Smooth muscle cell (in vitro differentiated cells): Measurements from ENCODE around the gene ARHGEF17. TPM values are rescaled to one million over a fixed set of nuclear protein-coding genes. Genes with fewer than 3 reads are reported as not detected.
A peak's percentile ranks its signal among the peaks of the same experiment; 100 is the strongest.

Experiments
- DNase-seq: peaks from one replicate; lab custom pipeline; 2025; ENCODE audit not compliant: unreplicated experiment; lab: John Stamatoyannopoulos, UW
- H2AFZ ChIP-seq: fragments of 200-600 bp; sonication (generic); 2 replicates; pipeline ENCODE4 v1.6.0; 2016; ENCODE audit warnings: antibody characterized with exemption, low read depth, mild to moderate bottlenecking
- H3F3A ChIP-seq: fragments of 200-600 bp; sonication (generic); 2 replicates; pipeline ENCODE4 v1.6.0; 2017; ENCODE audit warnings: antibody characterized with exemption, low read depth
- H3K27ac ChIP-seq: fragments of 200-600 bp; sonication (generic); 2 replicates; pipeline ENCODE4 v1.5.1; 2016; ENCODE audit warnings: low read depth, mild to moderate bottlenecking
- H3K27me3 ChIP-seq: fragments of 200-600 bp; sonication (generic); 2 replicates; pipeline ENCODE4 v1.6.1; 2016; ENCODE audit warnings: low read depth, mild to moderate bottlenecking
- H3K36me3 ChIP-seq: fragments of 200-600 bp; sonication (generic); 2 replicates; pipeline ENCODE4 v1.5.1; 2016; ENCODE audit warnings: low read depth
- H3K4me1 ChIP-seq: fragments of 200-600 bp; sonication (generic); 2 replicates; pipeline ENCODE4 v1.5.1; 2016; ENCODE audit warnings: low read depth
- H3K4me2 ChIP-seq: fragments of 200-600 bp; sonication (generic); 2 replicates; pipeline ENCODE4 v1.6.0; 2016; ENCODE audit warnings: mild to moderate bottlenecking
- H3K4me3 ChIP-seq: fragments of 200-600 bp; sonication (generic); 2 replicates; pipeline ENCODE4 v1.5.1; 2016; ENCODE audit warnings: mild to moderate bottlenecking
- H3K79me2 ChIP-seq: fragments of 200-600 bp; sonication (generic); 2 replicates; pipeline ENCODE4 v1.6.0; 2016; ENCODE audit warnings: low read depth, mild to moderate bottlenecking
- H3K9ac ChIP-seq: fragments of 200-600 bp; sonication (generic); 2 replicates; pipeline ENCODE4 v1.6.0; 2016; ENCODE audit warnings: low read depth
- H3K9me3 ChIP-seq: fragments of 200-600 bp; sonication (generic); replicated peaks from 2 replicates; pipeline ENCODE4 v1.5.1; 2016; ENCODE audit warnings: low read depth
- H4K20me1 ChIP-seq: fragments of 200-600 bp; sonication (generic); 2 replicates; pipeline ENCODE4 v1.6.0; 2016; ENCODE audit warnings: low read depth
- CTCF ChIP-seq: fragments of 200-600 bp; sonication (generic); IDR thresholded peaks from 2 replicates; pipeline ENCODE4 v1.5.1; 2017; ENCODE audit warnings: borderline replicate concordance, mild to moderate bottlenecking, antibody characterized with exemption; ENCODE audit not compliant: insufficient read depth, poor library complexity, severe bottlenecking
- WGBS: methylation state at CpG from one replicate; pipeline ENCODE4 v1.1.7; 2016; ENCODE audit warnings: low lambda C conversion rate; 5-methylcytosine and 5-hydroxymethylcytosine counted together
- polyA plus RNA-seq: library from polyadenylated mRNA; unstranded; fragments of >200 nt; fragmentation: Nextera tagmentation; extraction: Ambion mirVana; gene quantifications from 2 replicates; pipeline ENCODE4 v1.2.1, GENCODE V29; 2016
- total RNA-seq: library from RNA; depleted of rRNA; stranded (reverse); fragments of >200 nt; gene quantifications from 2 replicates; pipeline ENCODE4 v1.2.3, GENCODE V29; 2014

ARHGEF17 gene
- total and polyA plus RNA-seq, 2 experiments from 2014 or later: 18.0 to 27.8 TPM

DNA sequence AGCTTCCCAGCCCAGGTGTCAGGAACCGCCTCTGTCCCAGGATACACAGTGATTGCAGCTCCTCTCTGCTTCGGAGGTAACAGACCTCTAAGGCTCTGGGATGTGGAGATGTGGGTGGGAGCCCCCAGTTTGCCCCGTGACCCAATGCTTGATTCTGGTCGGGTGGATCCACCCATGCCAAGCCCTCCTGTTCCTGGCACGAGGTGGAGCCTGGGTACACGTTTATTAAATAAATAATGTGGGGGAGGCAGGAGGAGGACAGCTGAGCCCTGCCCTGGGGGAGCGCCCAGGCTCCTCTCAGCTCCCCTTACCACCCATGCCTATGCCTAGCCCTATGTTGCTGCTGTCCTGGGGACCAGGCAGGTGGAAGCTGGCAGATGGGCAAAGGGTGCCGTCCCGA, 16.0 kb downstream of the ARHGEF17 start:
- WGBS: 82% methylated on average over 9 of the region's 9 CpGs
- DNase-seq: no peak
- no peaks in the 10 kb centered on the region for H3K9me3 ChIP-seq
- peak overlapping the region; percentile 83 for H3K27ac ChIP-seq
- peaks cover 28% of the 10 kb centered on the region for H3F3A ChIP-seq
- no peaks in the 10 kb centered on the region for H3K36me3 ChIP-seq
- no peak overlapping the region for H2AFZ ChIP-seq
- TF ChIP-seq CTCF: no peak
- H3K4me2 ChIP-seq: peak overlapping the region; percentile 58
- H3K4me1 ChIP-seq: peaks cover 42% of the 10 kb centered on the region
- H4K20me1 ChIP-seq: peaks cover 48% of the 10 kb centered on the region
- H3K9ac ChIP-seq: peak overlapping the region; percentile 66
- no peaks in the 10 kb centered on the region for H3K27me3 ChIP-seq
- H3K79me2 ChIP-seq: peaks cover 81% of the 10 kb centered on the region
- no peak overlapping the region for H3K4me3 ChIP-seq

GRCh38 chr11:73324665-73325035, 16.6 kb downstream of the ARHGEF17 start:
- no peak for TF ChIP-seq CTCF
- H3K9me3 ChIP-seq: no peaks in the 10 kb centered on the region
- H2AFZ ChIP-seq: no peak overlapping the region
- no peak overlapping the region for H3K4me3 ChIP-seq
- WGBS: 84% methylated on average over 2 of the region's 2 CpGs
- peaks cover 25% of the 10 kb centered on the region for H3F3A ChIP-seq
- H3K36me3 ChIP-seq: no peaks in the 10 kb centered on the region
- H3K79me2 ChIP-seq: peaks cover 80% of the 10 kb centered on the region
- H3K9ac ChIP-seq: no peak overlapping the region
- no peaks in the 10 kb centered on the region for H3K27me3 ChIP-seq
- H3K27ac ChIP-seq: peak overlapping the region; percentile 83
- H4K20me1 ChIP-seq: peaks cover 43% of the 10 kb centered on the region
- peak overlapping the region; percentile 58 for H3K4me2 ChIP-seq
- no peak for DNase-seq
- H3K4me1 ChIP-seq: peaks cover 42% of the 10 kb centered on the region

DNA sequence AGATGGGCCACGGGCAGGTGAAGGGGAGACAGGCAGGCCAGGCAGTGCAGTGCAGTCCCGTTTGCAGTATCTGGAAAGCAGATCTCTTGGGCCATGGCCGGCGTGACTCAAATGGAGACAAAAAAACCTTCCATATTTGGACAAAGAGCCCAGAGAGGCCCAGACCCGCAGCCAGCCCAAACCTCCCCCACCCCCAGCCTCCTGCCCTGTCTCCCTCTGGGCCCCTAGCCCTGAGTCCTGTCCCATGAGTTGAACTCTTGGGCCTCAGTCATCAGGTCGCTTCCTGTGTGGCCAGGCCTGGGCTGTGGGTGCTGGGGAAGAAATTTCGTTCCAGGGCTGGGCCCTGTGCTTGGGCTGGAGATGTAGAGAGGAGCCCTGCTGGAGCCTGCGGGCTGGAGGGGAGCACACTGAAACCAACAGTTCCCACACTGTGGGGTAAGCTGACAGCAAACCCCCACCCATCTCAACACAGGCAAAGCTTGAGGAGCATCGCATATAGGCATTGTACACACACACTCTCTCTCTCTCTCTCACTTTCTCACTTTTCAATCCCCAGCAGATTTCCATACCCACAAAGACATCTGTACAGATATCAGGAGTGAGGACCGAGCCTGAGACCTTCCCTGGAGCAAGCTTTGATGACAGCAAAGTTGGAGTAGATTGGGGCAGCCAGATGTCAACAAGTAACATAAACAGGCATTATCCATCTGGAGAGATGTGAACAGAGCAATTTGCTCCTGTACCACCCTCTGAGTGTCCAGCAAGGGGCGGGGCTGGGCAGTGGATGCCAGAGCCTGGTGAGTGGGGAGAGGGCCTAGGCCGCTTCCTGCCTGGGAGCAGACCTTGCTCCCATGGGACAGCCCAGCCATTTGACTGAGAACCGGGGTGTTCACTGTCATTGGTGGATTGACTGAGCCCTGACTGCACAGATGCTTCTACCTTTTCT, 17.2 kb downstream of the ARHGEF17 start:
- no peak overlapping the region for H3K9ac ChIP-seq
- peaks cover 48% of the 10 kb centered on the region for H3K4me1 ChIP-seq
- peaks cover 24% of the 10 kb centered on the region for H3F3A ChIP-seq
- peaks cover 40% of the 10 kb centered on the region for H4K20me1 ChIP-seq
- peak overlapping the region; percentile 58 for H3K4me2 ChIP-seq
- no peak overlapping the region for H2AFZ ChIP-seq
- no peak for TF ChIP-seq CTCF
- H3K36me3 ChIP-seq: no peaks in the 10 kb centered on the region
- peaks cover 80% of the 10 kb centered on the region for H3K79me2 ChIP-seq
- no peaks in the 10 kb centered on the region for H3K27me3 ChIP-seq
- DNase-seq: no peak
- no peaks in the 10 kb centered on the region for H3K9me3 ChIP-seq
- peak overlapping the region; percentile 83 for H3K27ac ChIP-seq
- WGBS: 28% methylated on average over 12 of the region's 13 CpGs
- H3K4me3 ChIP-seq: no peak overlapping the region
